ENCODE results near the gene LRRC47.

Gene LRRC47

GRCh38 chr1:3731583-3732433 lies 64.5 kb downstream of the LRRC47 start:
- DNase-seq: no peak

- DNase-seq: no peak
These were observed 65.6 kb downstream of the LRRC47 start for GRCh38 chr1:3730543-3731247.

GRCh38 chr1:3729594-3730542 lies 66.4 kb downstream of the LRRC47 start:
- no peak for DNase-seq

All from right hindlimb (tissue), 1 donor.